K562 (cell line): ENCODE measurements around the gene DPEP2. TPM values are rescaled to one million over a fixed set of nuclear protein-coding genes. Genes with fewer than 3 reads are reported as not detected.

Experiments used
- ATAC-seq: fragments of 200-7000 bp; cut with Tn5 transposase; 3 replicates; pipeline ENCODE4 v1.9.1; 2020; ENCODE audit warnings: moderate library complexity
- BruUV-seq: library from RNA; stranded (reverse); fragments of 400-500 nt; replicated peaks from 2 replicates; lab custom pipeline; 2021; lab: Mats Ljungman, UMichigan
- CTCF ChIA-PET: fragments of 300-600 bp; formaldehyde crosslinking; extraction: SDS; loops from one replicate; lab custom pipeline; 2021; ENCODE audit warnings: low intra/inter-chr PET ratio; lab: Yijun Ruan, JAX
- POLR2A ChIA-PET: fragments of 300-600, 350-650 bp; sonication (Branson Sonifier 250); formaldehyde crosslinking; extraction: SDS; loops from one replicate; lab custom pipeline; 2021; ENCODE audit warnings: antibody characterized with exemption, inconsistent platforms; lab: Yijun Ruan, JAX
- DNase-seq, 4 experiments: peaks; one replicate each; pipeline versions ENCODE4 v3.0.0 to v3.0.0-alpha.2; 2011 to 2018; ENCODE audit warnings: low spot score in 3 of 4, mixed read lengths in 3 of 4; ENCODE audit errors: extremely low read depth in 1 of 4
- FAIRE-seq: peaks from 2 replicates; lab custom pipeline; 2011; peaks lifted over from hg19 to GRCh38; lab: Jason Lieb, UNC
- H2AFZ ChIP-seq: 2 replicates; pipeline ENCODE4 v1.6.0; 2011; ENCODE audit warnings: low read depth, low read length, control low read depth, inconsistent platforms
- H3K27ac ChIP-seq: fragments of 200-600 bp; 3 replicates; pipeline ENCODE4 v1.8.0; 2011; ENCODE audit warnings: low read depth, mild to moderate bottlenecking, control low read depth, inconsistent platforms, low read length, moderate library complexity, mixed read lengths; ENCODE audit errors: extremely low read depth
- H3K27me3 ChIP-seq, 2 experiments: fragments of 300-600 bp in 1 of 2; 2 replicates in 1 of 2; 3 replicates in 1 of 2; pipeline versions ENCODE4 v1.6.0 to v1.8.0; 2011; ENCODE audit warnings: inconsistent platforms in 2 of 2, low read length in 2 of 2, mild to moderate bottlenecking in 1 of 2, mixed read lengths in 1 of 2, moderate library complexity in 1 of 2; ENCODE audit not compliant: control insufficient read depth in 2 of 2, insufficient read depth in 2 of 2
- H3K36me3 ChIP-seq: fragments of 300-600 bp; 3 replicates; pipeline ENCODE4 v1.8.0; 2011; ENCODE audit warnings: mild to moderate bottlenecking, low read length, inconsistent platforms; ENCODE audit not compliant: control insufficient read depth, insufficient read depth
- H3K4me1 ChIP-seq, 2 experiments: fragments of 200-600 bp in 1 of 2; replicated peaks in 1 of 2; 2 replicates in 1 of 2; 3 replicates in 1 of 2; pipeline versions ENCODE4 v1.5.1 to v1.8.0; 2011; ENCODE audit warnings: inconsistent platforms in 2 of 2, low read length in 2 of 2, mild to moderate bottlenecking in 1 of 2, mixed read lengths in 1 of 2, moderate library complexity in 1 of 2; ENCODE audit not compliant: control insufficient read depth in 2 of 2, insufficient read depth in 2 of 2
- H3K4me2 ChIP-seq: 2 replicates; pipeline ENCODE4 v1.6.1; 2011; ENCODE audit warnings: low read length, control low read depth, inconsistent platforms, mixed read lengths; ENCODE audit not compliant: insufficient read depth
- H3K4me3 ChIP-seq: fragments of 200-600 bp; sonication (generic), shearing (Covaris generic); 2 replicates; pipeline ENCODE4 v1.5.1; 2016; ENCODE audit warnings: control low read depth, inconsistent platforms
- H3K79me2 ChIP-seq: fragments of 200-600 bp; 3 replicates; pipeline ENCODE4 v1.8.0; 2011; ENCODE audit warnings: low read length, inconsistent platforms; ENCODE audit not compliant: control insufficient read depth, insufficient read depth
- H3K9ac ChIP-seq, 2 experiments: 2 replicates each; pipeline versions ENCODE4 v1.6.0 to v1.6.1; 2011; ENCODE audit warnings: low read depth in 2 of 2, low read length in 2 of 2, control low read depth in 1 of 2, inconsistent platforms in 1 of 2, mild to moderate bottlenecking in 1 of 2, mixed read lengths in 1 of 2; ENCODE audit not compliant: insufficient read depth in 1 of 2
- H3K9me1 ChIP-seq: one replicate; pipeline ENCODE4 v1.6.0; 2011; ENCODE audit warnings: inconsistent platforms, mild to moderate bottlenecking, low read length, moderate library complexity; ENCODE audit not compliant: control insufficient read depth, insufficient read depth
- H3K9me3 ChIP-seq: replicated peaks from 2 replicates; pipeline ENCODE4 v1.5.1; 2011; ENCODE audit warnings: low read depth, low read length, inconsistent platforms; ENCODE audit not compliant: control insufficient read depth, insufficient read depth
- H4K20me1 ChIP-seq: replicated peaks from 2 replicates; pipeline ENCODE4 v1.6.1; 2011; ENCODE audit warnings: low read length, inconsistent platforms, mixed read lengths; ENCODE audit not compliant: control insufficient read depth, insufficient read depth
- BRF1 ChIP-seq: IDR thresholded peaks from 3 replicates; pipeline ENCODE4 v1.6.1; 2011; ENCODE audit warnings: borderline replicate concordance, mild to moderate bottlenecking; ENCODE audit not compliant: insufficient read length; ENCODE audit errors: extremely low read depth
- CAMTA2 ChIP-seq: fragments of 250-450 bp; sonication (Bioruptor Pico); conservative IDR thresholded peaks from 2 replicates; pipeline ENCODE4 v1.5.1; 2022
- CBX2 ChIP-seq: fragments of 200-600 bp; sonication (generic); IDR thresholded peaks from one replicate; pipeline ENCODE4 v1.6.1; 2012; ENCODE audit warnings: mild to moderate bottlenecking, low read length, inconsistent platforms; ENCODE audit not compliant: insufficient read depth, poor library complexity, severe bottlenecking
- FOXM1 ChIP-seq, 2 experiments: fragments of 450-650 bp in 1 of 2; sonication (generic) in 1 of 2; formaldehyde crosslinking in 1 of 2; IDR thresholded peaks; 2 replicates each; pipeline versions ENCODE4 v1.6.1 to v1.9.0; 2017 to 2022; ENCODE audit warnings: low read depth in 2 of 2, mild to moderate bottlenecking in 2 of 2, missing genetic modification reagents in 1 of 2, moderate library complexity in 1 of 2
- HDGF ChIP-seq: fragments of 450-650 bp; IDR thresholded peaks from 2 replicates; pipeline ENCODE4 v1.6.1; 2016
- RBFOX2 ChIP-seq: fragments of 200-400 bp; formaldehyde crosslinking; IDR thresholded peaks from 2 replicates; pipeline ENCODE4 v1.6.1; 2017; ENCODE audit warnings: low read depth, mild to moderate bottlenecking, low read length, moderate library complexity
- THRAP3 ChIP-seq: fragments of 450-650 bp; IDR thresholded peaks from 2 replicates; pipeline ENCODE4 v1.6.1; 2016; ENCODE audit warnings: mild to moderate bottlenecking, inconsistent platforms, borderline replicate concordance
- WGBS: fragments of 100-300 bp; shearing (Covaris generic); methylation state at CpG from one replicate; pipeline ENCODE4 v1.1.6; 2016; ENCODE audit warnings: low coverage, mixed read lengths; ENCODE audit not compliant: insufficient coverage; ENCODE audit errors: missing lambda C conversion rate; 5-methylcytosine and 5-hydroxymethylcytosine counted together
- in situ Hi-C: fragments of 300-500 bp; cut with MboI; formaldehyde crosslinking; loops from 4 replicates; pipeline ENCODE4 v1.15.0; 2018; ENCODE audit warnings: inconsistent platforms, mixed read lengths
- intact Hi-C: fragments of 100-400 bp; cut with micrococcal nuclease; formaldehyde crosslinking; loops from 2 replicates; pipeline ENCODE4 v1.14.2; 2022
- polyA plus RNA-seq, 8 experiments: library from polyadenylated mRNA; depleted of rRNA in 4 of 8; stranded (reverse) in 5 of 8; unstranded in 3 of 8; fragments of >200 nt; fragmentation: Nextera tagmentation in 2 of 8; fragmentation: Illumina TruSeq in 1 of 8; extraction: Ambion mirVana in 2 of 8; extraction: Trizol in 1 of 8; gene quantifications; 2 replicates each; pipeline versions ENCODE4 v1.2.1 to v1.2.3, GENCODE V29; 2011 to 2014; ENCODE audit warnings: inconsistent platforms in 1 of 8, missing spikeins in 1 of 8
- total RNA-seq, 7 experiments: library from RNA; depleted of rRNA in 6 of 7; stranded (reverse); fragments of >200 nt in 6 of 7; fragmentation: Illumina TruSeq in 2 of 7; extraction: Trizol in 2 of 7; gene quantifications; 2 replicates each; pipeline versions ENCODE4 v1.2.1 to v1.2.3, GENCODE V29; 2011 to 2021; ENCODE audit warnings: low replicate concordance in 1 of 7
- TF ChIP-seq, protein P1 (sequence below): fragments of 200-400 bp; formaldehyde crosslinking; IDR thresholded peaks from 2 replicates; pipeline ENCODE4 v1.6.1; 2017; ENCODE audit warnings: mild to moderate bottlenecking, low read depth, low read length, moderate library complexity
- TF ChIP-seq, protein P2 (sequence below): fragments of 450-650 bp; IDR thresholded peaks from 2 replicates; pipeline ENCODE4 v1.6.1; 2016; ENCODE audit warnings: low read depth, mild to moderate bottlenecking, moderate library complexity

The DPEP2 gene
- total and polyA plus RNA-seq, 9 of the 15 experiments (the other 6 are each of a cell fraction or from before 2014, with no cell fraction given) = 0.14 to 1.2 (median 0.38) TPM

DNA sequence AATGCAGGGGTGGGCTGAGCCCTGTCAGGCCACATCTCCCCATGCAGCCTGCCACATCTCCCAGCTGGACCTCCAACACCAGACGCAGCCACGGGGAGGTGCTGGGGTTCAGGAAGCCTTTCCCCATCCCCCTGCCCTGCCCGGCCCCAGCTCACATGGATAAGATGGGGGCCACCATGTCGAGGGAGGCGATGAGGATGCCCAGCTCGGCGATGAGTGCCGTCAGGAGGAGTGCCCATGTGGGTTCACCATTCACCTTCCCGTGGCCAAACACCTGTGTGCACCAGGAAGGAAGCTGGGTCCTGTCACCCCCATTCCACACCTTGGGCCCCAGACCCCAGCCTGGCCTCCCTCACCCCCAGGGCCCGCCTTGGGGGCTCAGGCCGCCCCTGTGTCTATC lies 49.6 kb downstream of the DPEP2 start:
- TF ChIP-seq THRAP3 = no peak
- peak; percentile 29; the same call in 1 of the 2 replicates for TF ChIP-seq RBFOX2
- TF ChIP-seq, all 486 proteins: peak for 1
- CTCF ChIA-PET = no interaction called here

DNA sequence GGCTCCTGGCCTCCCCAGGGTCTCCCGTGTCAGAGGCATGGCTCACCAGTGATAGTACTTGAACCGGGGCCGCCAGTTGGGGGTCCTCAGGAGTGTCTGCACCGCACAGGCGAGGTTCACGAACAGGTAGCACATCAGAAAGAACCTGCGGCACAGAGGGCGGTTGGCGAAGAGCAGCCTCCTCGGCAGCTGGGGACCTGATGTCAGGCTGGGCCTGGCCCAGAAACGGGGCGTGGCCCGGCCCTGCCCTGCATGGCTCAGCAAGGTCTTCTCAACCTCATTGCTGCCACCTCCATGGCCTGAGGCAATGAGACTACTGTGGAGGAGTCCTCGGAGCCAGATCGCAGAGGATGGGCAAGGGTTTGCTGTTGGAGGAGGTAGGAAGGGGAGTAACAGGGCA lies 51.3 kb downstream of the DPEP2 start:
- H3K4me1 ChIP-seq = peaks cover 7 to 49% of the 10 kb centered on the region in 2 experiments; a peak in 3 of 5 replicates
- no peaks in the 10 kb centered on the region for H3K9me1 ChIP-seq
- H3K79me2 ChIP-seq = no peaks in the 10 kb centered on the region
- peaks cover 10% of the 10 kb centered on the region; the same call in 1 of the 2 replicates for H4K20me1 ChIP-seq
- intact Hi-C loops = no loop called here
- no peak overlapping the region for H3K4me3 ChIP-seq
- no peaks in the 10 kb centered on the region; the same call in 1 of the 2 replicates for H3K9me3 ChIP-seq
- TF ChIP-seq CBX2 = no peak
- TF ChIP-seq, protein P1, sequence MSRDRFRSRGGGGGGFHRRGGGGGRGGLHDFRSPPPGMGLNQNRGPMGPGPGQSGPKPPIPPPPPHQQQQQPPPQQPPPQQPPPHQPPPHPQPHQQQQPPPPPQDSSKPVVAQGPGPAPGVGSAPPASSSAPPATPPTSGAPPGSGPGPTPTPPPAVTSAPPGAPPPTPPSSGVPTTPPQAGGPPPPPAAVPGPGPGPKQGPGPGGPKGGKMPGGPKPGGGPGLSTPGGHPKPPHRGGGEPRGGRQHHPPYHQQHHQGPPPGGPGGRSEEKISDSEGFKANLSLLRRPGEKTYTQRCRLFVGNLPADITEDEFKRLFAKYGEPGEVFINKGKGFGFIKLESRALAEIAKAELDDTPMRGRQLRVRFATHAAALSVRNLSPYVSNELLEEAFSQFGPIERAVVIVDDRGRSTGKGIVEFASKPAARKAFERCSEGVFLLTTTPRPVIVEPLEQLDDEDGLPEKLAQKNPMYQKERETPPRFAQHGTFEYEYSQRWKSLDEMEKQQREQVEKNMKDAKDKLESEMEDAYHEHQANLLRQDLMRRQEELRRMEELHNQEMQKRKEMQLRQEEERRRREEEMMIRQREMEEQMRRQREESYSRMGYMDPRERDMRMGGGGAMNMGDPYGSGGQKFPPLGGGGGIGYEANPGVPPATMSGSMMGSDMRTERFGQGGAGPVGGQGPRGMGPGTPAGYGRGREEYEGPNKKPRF = no peak
- no peak for TF ChIP-seq CAMTA2
- no peak for TF ChIP-seq FOXM1 (IDR thresholded peaks at IDR 0.05; ENCODE audit: low read depth)
- TF ChIP-seq FOXM1 (CRISPR knock-in tag; IDR thresholded peaks at IDR 0.05; ENCODE audit: low read depth) = no peak
- no peak for TF ChIP-seq HDGF
- TF ChIP-seq, protein P2, sequence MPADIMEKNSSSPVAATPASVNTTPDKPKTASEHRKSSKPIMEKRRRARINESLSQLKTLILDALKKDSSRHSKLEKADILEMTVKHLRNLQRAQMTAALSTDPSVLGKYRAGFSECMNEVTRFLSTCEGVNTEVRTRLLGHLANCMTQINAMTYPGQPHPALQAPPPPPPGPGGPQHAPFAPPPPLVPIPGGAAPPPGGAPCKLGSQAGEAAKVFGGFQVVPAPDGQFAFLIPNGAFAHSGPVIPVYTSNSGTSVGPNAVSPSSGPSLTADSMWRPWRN = no peak
- no peak for TF ChIP-seq BRF1
- no peak overlapping the region for H3K27ac ChIP-seq
- POLR2A ChIA-PET = interaction anchor here (0.6 to 1.2 kb wide), 3 partner anchors 36 to 285 kb away, joined by 3 to 5 read pairs (median 3); no protein-coding TSS in a partner anchor
- 95% methylated on average over 12 of the region's 15 CpGs for WGBS
- no peak overlapping the region for H3K4me2 ChIP-seq
- BruUV-seq = no TSS peak
- DNase-seq (no peak), FAIRE-seq (no peak), ATAC-seq (no peak)
- peak overlapping the region in 1 of 2 experiments; percentile 14; a peak in 2 of 4 replicates for H3K9ac ChIP-seq
- in situ Hi-C loops = no loop called here
- H3K36me3 ChIP-seq = peaks cover 90% of the 10 kb centered on the region; the same call in 2 of the 3 replicates
- no peak overlapping the region for H2AFZ ChIP-seq
- CTCF ChIA-PET = no interaction called here
- H3K27me3 ChIP-seq = no peaks in the 10 kb centered on the region

More for the DNA sequence above, 49.6 kb downstream of the DPEP2 start:
- ATAC-seq = no peak; the same call in 2 of the 3 replicates
- no peaks in the 10 kb centered on the region for H3K9me1 ChIP-seq
- H3K4me1 ChIP-seq = peaks cover 0 to 34% of the 10 kb centered on the region in 2 experiments; a peak in 2 of 5 replicates
- DNase-seq = no peak
- no peaks in the 10 kb centered on the region for H3K27me3 ChIP-seq
- H3K27ac ChIP-seq = no peak overlapping the region
- WGBS = 88% methylated on average over 11 of the region's 11 CpGs
- no peak overlapping the region for H3K4me2 ChIP-seq
- H3K4me3 ChIP-seq = no peak overlapping the region
- H3K9ac ChIP-seq = peak overlapping the region in 1 of 2 experiments; percentile 56; a peak in 1 of 4 replicates
- H2AFZ ChIP-seq = no peak overlapping the region
- H4K20me1 ChIP-seq = peaks cover 3% of the 10 kb centered on the region; the same call in 1 of the 2 replicates
- H3K36me3 ChIP-seq = peaks cover 87% of the 10 kb centered on the region; the same call in 2 of the 3 replicates
- no peak for FAIRE-seq
- no TSS peak for BruUV-seq
- H3K9me3 ChIP-seq = no peaks in the 10 kb centered on the region; the same call in 1 of the 2 replicates
- intact Hi-C loops (no loop called here), in situ Hi-C loops (no loop called here)
- POLR2A ChIA-PET = interaction anchor here (0.6 to 1.9 kb wide), 7 partner anchors 11 to 74 kb away, joined by 3 to 5 read pairs (median 3); partner anchors contain the start of gene PSMB10
- H3K79me2 ChIP-seq = no peaks in the 10 kb centered on the region
